SJCRH30 (cell line): ENCODE data around the gene CDKN3. TPM values are rescaled to one million over a fixed set of nuclear protein-coding genes. Genes with fewer than 3 reads are reported as not detected.
"Not testable (repeated sequence)": the region's sequence is repeated elsewhere in the genome, so short reads cannot be mapped to it uniquely, and the experiment has no call there.

Experiments
- DNase-seq, 2 experiments: peaks; one replicate each; pipeline ENCODE4 v3.0.0-alpha.2; 2015 to 2020
- H3K27ac ChIP-seq: fragments of 250-450 bp; sonication (Bioruptor Pico); 2 replicates; pipeline ENCODE4 v1.5.1; 2020; ENCODE audit warnings: mild to moderate bottlenecking, moderate library complexity
- H3K27me3 ChIP-seq: fragments of 250-450 bp; sonication (Bioruptor Pico); 2 replicates; pipeline ENCODE4 v1.5.1; 2020; ENCODE audit warnings: mild to moderate bottlenecking, moderate library complexity
- H3K36me3 ChIP-seq: fragments of 250-450 bp; sonication (Bioruptor Pico); 2 replicates; pipeline ENCODE4 v1.5.1; 2020; ENCODE audit warnings: mild to moderate bottlenecking, moderate library complexity
- H3K4me1 ChIP-seq: fragments of 250-450 bp; sonication (Bioruptor Pico); 2 replicates; pipeline ENCODE4 v1.5.1; 2020; ENCODE audit warnings: mild to moderate bottlenecking, moderate library complexity
- H3K4me3 ChIP-seq: fragments of 250-450 bp; sonication (Bioruptor Pico); 2 replicates; pipeline ENCODE4 v1.5.1; 2020; ENCODE audit warnings: mild to moderate bottlenecking, moderate library complexity
- H3K9me3 ChIP-seq: fragments of 250-450 bp; sonication (Bioruptor Pico); replicated peaks from 2 replicates; pipeline ENCODE4 v1.5.1; 2020; ENCODE audit warnings: mild to moderate bottlenecking, moderate library complexity
- total RNA-seq: library from RNA; depleted of rRNA; stranded (reverse); fragments of >200 nt; shearing (Covaris generic); gene quantifications from 2 replicates; pipeline ENCODE4 v1.2.3, GENCODE V29; 2014

Gene CDKN3
- total RNA-seq, 1 experiment from 2014 or later = 47.3 TPM

DNA sequence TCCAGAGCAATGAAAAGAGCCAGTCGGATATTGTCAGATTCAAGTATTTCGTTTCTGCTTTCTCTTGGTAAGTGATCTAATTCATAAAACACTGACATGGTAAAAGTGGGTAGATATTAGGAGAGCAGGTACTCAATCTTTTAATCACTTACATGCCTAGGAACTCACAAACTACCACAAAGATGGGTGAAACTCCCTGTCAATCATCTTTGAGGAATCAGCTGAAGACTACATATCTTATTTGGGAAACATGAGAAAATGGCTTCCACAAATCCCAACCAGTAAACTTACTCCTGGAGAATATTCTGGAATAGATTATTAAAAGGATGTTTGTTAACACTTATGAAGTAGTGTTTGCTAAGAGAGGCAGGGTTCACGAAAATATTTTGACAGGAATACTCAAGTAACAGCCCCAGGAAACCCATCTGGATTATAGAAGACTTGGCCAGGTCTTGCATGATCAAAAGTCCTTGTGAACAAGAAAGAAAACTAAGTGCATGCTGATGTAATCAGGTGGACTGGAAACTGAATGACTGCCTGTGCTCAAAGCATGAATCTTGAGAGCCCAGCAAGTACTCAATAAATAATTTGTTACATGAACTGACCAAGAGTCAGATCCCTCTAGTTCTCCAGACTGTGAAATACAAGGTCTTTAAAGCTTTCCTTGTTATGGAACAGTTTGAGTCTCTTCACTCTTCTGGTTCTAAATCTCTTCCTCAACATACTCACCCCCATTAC lies 28.9 kb downstream of the CDKN3 start:
- Histone ChIP-seq H3K9me3 (no peaks in the 10 kb centered on the region), H3K4me1 (no peaks in the 10 kb centered on the region), H3K4me3 (no peak overlapping the region), H3K27me3 (no peaks in the 10 kb centered on the region), H3K36me3 (peaks cover 52% of the 10 kb centered on the region), H3K27ac (no peak overlapping the region)
- no peak for DNase-seq

DNA sequence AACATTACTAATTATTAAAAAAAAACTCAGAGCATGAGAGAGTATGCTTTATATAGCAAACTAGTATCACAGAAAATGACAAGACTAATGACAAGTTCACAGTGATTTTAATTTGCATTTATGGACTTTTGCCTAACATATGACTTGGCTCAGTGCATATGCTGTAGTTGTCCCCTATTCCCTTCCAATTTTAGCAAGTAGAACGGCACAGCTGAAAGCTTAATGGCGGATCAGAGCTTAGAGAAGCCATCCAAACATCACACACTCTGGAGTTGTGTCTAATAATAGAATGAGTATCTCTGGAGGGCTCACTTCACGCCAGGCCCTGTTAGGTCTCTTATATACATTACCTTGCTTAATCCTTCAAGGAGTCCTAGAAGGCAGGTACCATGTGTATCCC lies 31.1 kb downstream of the CDKN3 start:
- H3K27me3 ChIP-seq = no peaks in the 10 kb centered on the region
- DNase-seq = no peak
- H3K36me3 ChIP-seq = peaks cover 61% of the 10 kb centered on the region
- no peak overlapping the region for H3K27ac ChIP-seq
- H3K4me1 ChIP-seq = peaks cover 6% of the 10 kb centered on the region
- no peak overlapping the region for H3K4me3 ChIP-seq
- H3K9me3 ChIP-seq = no peaks in the 10 kb centered on the region

DNA sequence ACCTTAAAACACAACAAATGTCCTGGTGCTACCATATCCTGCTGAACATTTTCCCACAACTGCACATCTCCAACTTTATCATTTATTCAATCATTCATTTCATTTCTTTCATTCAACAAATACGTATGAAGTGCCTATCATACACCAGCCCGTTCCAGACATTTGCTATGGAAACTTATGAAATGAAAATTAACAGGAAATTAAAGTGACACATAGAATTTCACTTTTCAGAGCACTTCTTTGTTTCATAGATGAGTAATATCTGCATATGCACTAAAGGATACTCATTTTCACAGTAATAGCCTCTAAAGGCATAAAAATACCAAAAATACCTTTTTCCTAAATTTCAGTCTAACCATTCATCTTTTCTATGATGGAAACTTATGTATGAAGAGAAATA lies 31.7 kb downstream of the CDKN3 start:
- Histone ChIP-seq H3K27ac (no peak overlapping the region), H3K4me1 (peaks cover 13% of the 10 kb centered on the region), H3K4me3 (no peak overlapping the region), H3K27me3 (no peaks in the 10 kb centered on the region), H3K36me3 (peaks cover 61% of the 10 kb centered on the region), H3K9me3 (no peaks in the 10 kb centered on the region)
- no peak for DNase-seq

DNA sequence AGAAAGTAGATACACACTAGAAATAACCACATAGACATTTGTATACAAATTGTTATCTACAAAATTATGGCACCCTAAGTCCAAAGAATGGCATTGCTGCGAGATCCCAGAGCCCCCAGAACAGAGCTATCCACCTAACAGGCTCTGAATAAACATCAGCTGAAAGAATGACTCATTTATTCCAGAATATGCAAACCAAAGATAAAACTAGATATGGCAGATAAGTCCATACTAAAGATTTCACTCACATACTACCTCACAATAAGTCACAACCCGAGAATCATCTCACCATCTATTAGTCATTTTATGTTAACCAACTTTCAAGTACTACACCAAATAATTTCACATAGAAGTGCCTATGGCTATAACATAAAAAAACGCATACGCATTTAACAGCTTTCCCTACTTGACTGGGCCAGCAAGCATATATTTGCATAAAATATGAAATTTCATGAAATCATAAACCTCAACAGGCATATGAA lies 38.7 kb downstream of the CDKN3 start:
- H3K4me1 ChIP-seq = peaks cover 17% of the 10 kb centered on the region
- H3K4me3 ChIP-seq = no peak overlapping the region
- H3K27ac ChIP-seq = no peak overlapping the region
- H3K9me3 ChIP-seq = no peaks in the 10 kb centered on the region
- no peak for DNase-seq
- H3K36me3 ChIP-seq = peaks cover 27% of the 10 kb centered on the region
- H3K27me3 ChIP-seq = no peaks in the 10 kb centered on the region

DNA sequence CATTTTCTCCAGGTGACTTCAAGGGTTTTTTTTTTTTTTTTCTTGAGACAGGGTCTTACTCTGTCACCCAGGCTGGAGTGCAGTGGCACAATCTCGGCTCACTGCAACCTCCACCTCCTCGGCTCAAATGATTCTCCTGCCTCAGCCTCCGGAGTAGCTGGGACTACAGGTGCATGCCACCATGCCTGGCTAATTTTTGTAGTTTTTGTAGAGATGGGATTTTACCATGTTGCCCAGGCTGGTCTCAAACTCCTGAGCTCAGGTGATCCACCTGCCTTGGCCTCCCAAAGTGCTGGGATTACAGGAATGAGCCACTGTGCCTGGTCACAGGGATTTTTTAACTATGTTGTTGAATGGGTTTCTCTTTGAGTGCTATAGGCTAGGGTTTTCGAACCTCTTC lies 41.1 kb downstream of the CDKN3 start:
- not testable (repeated sequence) for H3K9me3 ChIP-seq, H3K27ac ChIP-seq, DNase-seq, H3K4me3 ChIP-seq, H3K4me1 ChIP-seq, H3K27me3 ChIP-seq
- peaks cover 17% of the 10 kb centered on the region for H3K36me3 ChIP-seq

DNA sequence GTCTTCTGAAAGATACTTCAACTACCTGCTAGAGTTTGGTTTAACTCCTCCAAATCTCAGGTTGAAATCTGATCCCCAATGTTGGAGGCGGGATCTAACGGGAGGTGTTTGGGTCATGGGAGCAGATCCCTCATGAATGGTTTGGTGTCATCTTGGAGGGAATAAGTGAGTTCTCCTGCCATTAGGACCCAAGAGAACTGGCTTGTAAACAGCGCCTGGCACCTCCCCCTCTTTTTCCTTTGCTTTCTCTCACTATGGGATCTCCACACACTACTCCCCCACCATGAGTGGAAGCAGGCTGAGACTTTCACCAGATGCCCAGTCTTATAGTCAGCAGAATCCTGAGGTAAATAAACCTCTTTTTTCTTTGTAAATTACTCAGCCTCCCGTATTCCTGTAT lies 41.9 kb downstream of the CDKN3 start:
- H3K4me3 ChIP-seq = no peak overlapping the region
- DNase-seq = no peak
- H3K4me1 ChIP-seq = peaks cover 2% of the 10 kb centered on the region; the same call in 1 of the 2 replicates
- H3K27ac ChIP-seq = no peak overlapping the region
- H3K36me3 ChIP-seq = peaks cover 17% of the 10 kb centered on the region
- H3K9me3 ChIP-seq = no peaks in the 10 kb centered on the region
- H3K27me3 ChIP-seq = no peaks in the 10 kb centered on the region

DNA sequence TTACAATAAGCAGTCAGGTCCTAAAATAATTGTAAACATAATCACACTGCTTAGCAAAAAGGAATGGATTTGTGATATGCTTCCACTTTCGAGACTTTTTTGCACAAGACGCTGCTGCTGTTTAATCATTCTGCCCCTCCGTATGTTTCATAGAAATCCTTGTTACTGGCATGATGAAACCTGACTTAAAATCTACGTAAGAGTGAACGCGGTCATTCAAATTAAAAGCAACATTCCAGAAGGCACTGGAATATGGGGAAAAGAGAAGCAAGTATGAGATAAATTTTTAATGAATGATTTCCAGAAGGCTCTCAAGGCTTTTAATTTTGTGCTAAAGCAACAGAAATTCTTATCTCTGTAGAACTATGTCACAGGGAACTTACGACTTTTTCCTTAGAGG lies 43.2 kb downstream of the CDKN3 start:
- Histone ChIP-seq H3K4me1 (no peaks in the 10 kb centered on the region), H3K27ac (peak overlapping the region; percentile 77), H3K9me3 (no peaks in the 10 kb centered on the region), H3K36me3 (peaks cover 10% of the 10 kb centered on the region), H3K4me3 (peak overlapping the region; percentile 73), H3K27me3 (no peaks in the 10 kb centered on the region)
- no peak for DNase-seq

DNA sequence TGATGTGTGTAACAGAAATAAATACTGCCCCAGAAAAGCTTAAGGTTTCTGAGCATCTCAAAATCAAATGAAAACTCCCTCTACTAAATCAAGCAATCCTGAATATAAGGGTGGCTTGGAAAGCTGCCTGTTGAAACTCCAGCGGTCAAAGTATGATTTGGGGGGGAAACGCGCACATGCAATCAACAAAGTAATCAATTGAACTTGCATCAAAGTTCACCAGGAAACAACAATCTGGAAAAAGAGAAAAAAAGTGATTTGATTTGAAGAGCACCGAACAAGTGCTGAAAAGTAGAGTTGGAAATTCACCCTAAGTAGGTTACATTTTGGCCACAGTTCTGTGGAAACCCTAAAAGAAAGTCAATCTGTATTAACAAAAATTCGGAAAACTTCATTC lies 43.7 kb downstream of the CDKN3 start:
- Histone ChIP-seq H3K36me3 (peaks cover 10% of the 10 kb centered on the region), H3K9me3 (no peaks in the 10 kb centered on the region), H3K27me3 (no peaks in the 10 kb centered on the region), H3K4me1 (no peaks in the 10 kb centered on the region), H3K4me3 (peak overlapping the region; percentile 73), H3K27ac (peak overlapping the region; percentile 77)
- peak in 1 of 2 experiments; percentile 24 for DNase-seq

DNA sequence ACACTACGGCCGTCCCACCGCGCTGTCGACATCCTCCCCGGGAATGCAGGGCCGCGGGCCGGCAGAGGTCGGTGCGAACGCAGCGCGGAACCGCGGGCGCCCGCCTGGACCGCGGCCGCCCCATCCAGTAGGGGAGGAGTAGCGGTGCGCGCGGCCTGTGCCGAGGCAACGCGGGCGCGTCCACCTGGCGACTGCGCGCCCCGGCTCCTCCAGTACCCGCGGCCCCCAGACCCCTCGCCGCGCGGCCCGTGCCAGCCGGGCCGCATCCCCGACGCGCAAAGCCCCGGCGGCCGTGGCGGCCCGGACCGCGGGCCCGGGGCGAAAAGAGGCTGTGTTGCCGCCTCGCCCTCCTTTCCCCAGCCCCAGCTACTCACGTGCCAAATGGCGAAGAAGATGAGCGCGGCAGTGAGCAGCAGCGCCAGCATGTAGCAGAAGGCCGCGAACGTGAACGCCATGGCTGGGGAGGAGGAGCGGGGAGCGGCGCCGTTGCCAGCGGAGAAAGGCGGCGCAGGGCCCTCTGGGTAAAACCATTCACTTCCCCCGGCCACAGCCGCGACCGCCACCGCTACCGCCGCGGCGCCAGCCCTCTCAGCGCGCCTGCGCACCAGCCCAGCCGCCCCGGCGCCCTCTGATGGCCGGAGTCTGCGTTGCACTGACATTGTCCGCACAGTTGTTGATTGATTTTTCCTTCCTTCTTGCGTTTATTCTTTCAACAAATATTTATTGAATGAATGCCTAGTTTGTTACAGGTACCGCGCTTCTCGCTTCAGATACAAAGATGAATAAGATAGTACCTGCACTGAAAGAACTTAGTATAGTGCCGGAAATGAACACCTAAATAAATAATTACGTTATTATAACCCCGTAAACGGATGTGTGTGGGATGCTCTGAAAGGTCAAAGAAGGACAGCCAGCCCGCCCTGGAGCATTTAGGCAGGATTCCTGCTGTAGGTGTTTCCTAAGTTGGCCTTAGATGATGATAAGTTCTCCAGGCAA lies 44.4 kb downstream of the CDKN3 start, which contains the start of gene CNIH1:
Gene CNIH1, minus strand, starts transcription at position 502 of the 996 bp plus-strand sequence. Its CDS starts 47 bp downstream, at position 455.
- H3K27ac ChIP-seq = peak within 1 kb of the TSS; percentile 77
- peak; percentile 90 to 93 for DNase-seq
- peak within 1 kb of the TSS; percentile 73 for H3K4me3 ChIP-seq
- H3K27me3 ChIP-seq = no peaks in the 10 kb centered on the region
- H3K36me3 ChIP-seq = peaks cover 6% of the 10 kb centered on the region
- no peaks in the 10 kb centered on the region for H3K9me3 ChIP-seq
- no peaks in the 10 kb centered on the region for H3K4me1 ChIP-seq

DNA sequence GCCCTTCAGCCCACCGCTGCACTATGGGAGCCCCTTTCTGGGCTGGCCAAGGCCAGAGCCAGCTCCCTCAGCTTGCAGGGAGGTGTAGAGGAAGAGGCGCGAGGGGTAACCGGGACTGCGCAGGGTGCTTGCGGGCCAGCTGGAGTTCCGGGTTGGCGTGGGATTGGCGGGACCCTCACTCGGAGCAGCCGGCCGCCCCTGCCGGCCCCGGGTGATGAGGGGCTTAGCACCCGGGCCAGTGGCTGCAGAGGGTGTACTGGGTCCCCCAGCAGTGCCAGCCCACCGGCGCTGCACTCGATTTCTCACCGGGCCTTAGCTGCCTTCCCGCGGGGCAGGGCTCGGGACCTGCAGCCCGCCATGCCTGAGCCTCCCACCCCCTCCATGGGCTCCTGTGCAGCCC lies 46.2 kb downstream of the CDKN3 start:
- not testable (repeated sequence) for H3K4me3 ChIP-seq, H3K9me3 ChIP-seq, H3K27ac ChIP-seq, H3K4me1 ChIP-seq, H3K36me3 ChIP-seq, DNase-seq, H3K27me3 ChIP-seq

DNA sequence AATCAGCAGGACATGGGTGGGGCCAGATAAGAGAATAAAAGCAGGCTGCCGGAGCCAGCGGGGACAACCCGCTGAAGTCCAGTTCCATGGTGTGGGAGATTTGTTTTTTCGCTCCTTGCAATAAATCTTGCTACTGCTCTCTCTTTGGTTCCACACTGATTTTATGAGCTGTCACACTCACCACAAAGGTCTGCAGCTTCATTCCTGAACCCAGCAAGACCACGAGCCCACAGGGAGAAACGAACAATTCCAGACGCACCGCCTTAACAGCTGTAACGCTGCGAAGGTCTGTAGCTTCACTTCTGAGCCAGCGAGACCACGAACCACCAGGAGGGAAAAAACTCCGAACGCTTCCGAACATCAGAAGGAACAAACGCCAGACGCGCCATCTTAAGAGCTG lies 47.2 kb downstream of the CDKN3 start:
- Histone ChIP-seq H3K4me3 (no peak overlapping the region), H3K27me3 (no peaks in the 10 kb centered on the region), H3K9me3 (no peaks in the 10 kb centered on the region), H3K27ac (no peak overlapping the region), H3K4me1 (no peaks in the 10 kb centered on the region), H3K36me3 (no peaks in the 10 kb centered on the region)
- DNase-seq = no peak

DNA sequence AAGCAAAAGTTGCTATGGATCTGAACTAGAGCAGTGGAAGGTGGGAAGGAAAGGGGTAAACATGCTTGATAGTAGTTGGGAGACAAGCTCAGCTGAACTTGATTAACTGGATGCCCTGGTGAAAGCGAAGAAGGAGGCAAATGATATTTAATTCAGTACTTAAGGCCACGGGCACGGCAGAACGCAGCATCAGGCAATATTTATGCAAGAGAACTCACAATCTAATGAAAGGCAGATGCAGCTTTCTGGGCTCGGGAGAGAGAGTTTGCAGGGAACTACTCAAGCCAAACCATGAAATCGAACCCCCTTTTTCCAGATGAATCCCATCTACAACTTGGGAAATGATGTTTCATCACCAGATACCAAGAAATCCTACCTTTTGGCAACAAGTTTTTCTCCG lies 47.9 kb downstream of the CDKN3 start:
- no peak overlapping the region for H3K27ac ChIP-seq
- H3K27me3 ChIP-seq = no peaks in the 10 kb centered on the region
- no peaks in the 10 kb centered on the region for H3K9me3 ChIP-seq
- no peak overlapping the region for H3K4me3 ChIP-seq
- H3K4me1 ChIP-seq = no peaks in the 10 kb centered on the region
- no peak for DNase-seq
- no peaks in the 10 kb centered on the region for H3K36me3 ChIP-seq

DNA sequence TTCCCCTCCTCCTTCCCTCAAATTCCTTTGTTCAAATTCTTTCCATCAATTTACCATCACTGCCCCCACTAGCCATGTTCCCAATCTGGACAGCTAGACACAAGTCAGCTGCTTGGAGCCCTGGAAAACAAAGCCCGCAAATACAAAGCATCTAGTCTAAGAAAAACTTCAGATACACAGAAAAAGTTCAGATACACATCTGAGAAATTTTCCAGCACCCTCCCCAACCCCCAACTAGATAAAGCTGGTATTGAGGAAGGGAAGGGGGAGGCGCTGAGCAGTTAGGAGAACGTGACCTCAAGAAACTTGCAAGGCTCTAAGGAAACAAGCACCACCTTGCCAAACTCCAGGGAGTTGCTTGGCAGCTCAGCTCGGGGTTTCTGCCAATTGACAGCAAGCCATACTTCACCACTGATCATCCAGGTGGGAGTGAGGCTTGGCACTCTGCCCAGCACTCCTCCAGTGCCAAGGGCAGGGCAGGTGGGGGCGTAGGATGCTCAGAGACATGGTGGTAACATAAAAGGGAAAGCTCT lies 49.4 kb downstream of the CDKN3 start:
- Histone ChIP-seq H3K27me3 (no peaks in the 10 kb centered on the region), H3K4me3 (no peak overlapping the region), H3K27ac (no peak overlapping the region), H3K36me3 (no peaks in the 10 kb centered on the region), H3K9me3 (no peaks in the 10 kb centered on the region), H3K4me1 (0 out of 2 replicates have a peak, but pooled peaks cover 3% of the 10 kb centered on the region)
- DNase-seq = no peak

DNA sequence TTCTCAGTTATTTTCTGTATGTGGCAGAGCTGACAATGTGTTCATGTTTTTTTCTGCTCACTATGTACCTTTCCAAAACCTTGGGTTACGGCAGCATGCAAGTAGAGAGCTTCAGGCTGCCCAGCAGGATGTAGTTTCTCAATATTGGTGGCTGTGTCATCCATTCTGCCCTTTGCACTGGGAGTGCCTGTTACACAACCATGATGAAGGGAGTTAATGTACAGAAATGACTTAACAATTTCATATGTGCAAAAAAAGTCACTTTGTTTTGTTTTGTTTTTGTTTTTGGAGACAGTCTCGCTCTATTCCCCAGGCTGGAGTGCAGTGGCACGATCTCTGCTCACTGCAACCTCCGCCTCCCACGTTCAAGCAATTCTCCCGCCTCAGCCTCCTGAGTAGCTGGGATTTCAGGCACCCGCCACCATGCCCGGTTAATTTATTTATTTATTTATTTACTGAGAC lies 50.5 kb downstream of the CDKN3 start:
- no peak overlapping the region for H3K4me3 ChIP-seq
- H3K4me1 ChIP-seq = 0 out of 2 replicates have a peak, but pooled peaks cover 3% of the 10 kb centered on the region
- no peak for DNase-seq
- no peaks in the 10 kb centered on the region for H3K9me3 ChIP-seq
- no peak overlapping the region for H3K27ac ChIP-seq
- no peaks in the 10 kb centered on the region for H3K27me3 ChIP-seq
- no peaks in the 10 kb centered on the region for H3K36me3 ChIP-seq

DNA sequence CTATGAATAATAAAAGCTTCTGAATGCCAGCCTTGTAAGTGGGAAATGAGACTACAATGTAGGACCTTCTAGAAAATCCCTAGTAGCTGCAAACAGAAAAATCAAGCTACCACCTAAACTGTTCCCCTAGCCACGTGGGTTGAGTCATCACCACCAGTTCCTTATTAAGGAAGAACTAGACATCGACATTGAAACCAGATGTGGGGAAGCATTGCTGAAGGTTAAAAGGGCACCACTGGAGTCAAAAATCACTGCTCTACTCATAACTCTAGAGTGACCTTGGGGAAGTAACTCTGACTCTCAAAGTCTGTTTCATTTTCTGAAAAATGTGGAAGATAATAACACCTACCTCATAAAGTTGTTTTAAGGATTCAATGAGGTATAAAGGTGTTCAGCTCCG lies 53.7 kb downstream of the CDKN3 start:
- no peak overlapping the region for H3K4me3 ChIP-seq
- no peak overlapping the region for H3K27ac ChIP-seq
- DNase-seq = no peak
- H3K27me3 ChIP-seq = no peaks in the 10 kb centered on the region
- H3K9me3 ChIP-seq = no peaks in the 10 kb centered on the region
- 0 out of 2 replicates have a peak, but pooled peaks cover 3% of the 10 kb centered on the region for H3K4me1 ChIP-seq
- H3K36me3 ChIP-seq = no peaks in the 10 kb centered on the region
